Lung (tissue), 12 donors: ENCODE data around the gene INPP4B. TPM values are rescaled to one million over a fixed set of nuclear protein-coding genes. Genes with fewer than 3 reads are reported as not detected.

Experiments
- ATAC-seq: fragments of 200-7000 bp; cut with Tn5 transposase; one replicate; pipeline ENCODE4 v1.9.1; 2020; ENCODE audit warnings: moderate number of reproducible peaks; ENCODE audit not compliant: insufficient read depth, low FRiP score
- DNase-seq, 3 donors: peaks; one replicate each; pipeline ENCODE4 v3.0.0-alpha.2; 2013 to 2017
- H3K27ac ChIP-seq, 2 donors: one replicate each; pipeline ENCODE4 v1.5.1; 2013; ENCODE audit warnings: mild to moderate bottlenecking in 2 of 2, moderate library complexity in 2 of 2, control low read depth in 1 of 2, inconsistent platforms in 1 of 2, low read depth in 1 of 2, low read length in 1 of 2
- H3K27me3 ChIP-seq, 3 donors: one replicate each; pipeline ENCODE4 v1.5.1; 2013; ENCODE audit warnings: low read length in 2 of 3; ENCODE audit not compliant: control insufficient read depth in 3 of 3, insufficient read depth in 3 of 3
- H3K36me3 ChIP-seq, 4 donors: one replicate each; pipeline ENCODE4 v1.5.1; 2013; ENCODE audit warnings: low read length in 4 of 4, mild to moderate bottlenecking in 1 of 4, moderate library complexity in 1 of 4; ENCODE audit not compliant: control insufficient read depth in 4 of 4, insufficient read depth in 4 of 4
- H3K4me1 ChIP-seq, 5 donors: one replicate each; pipeline ENCODE4 v1.5.1; 2013; ENCODE audit warnings: low read length in 5 of 5, mild to moderate bottlenecking in 2 of 5, moderate library complexity in 1 of 5; ENCODE audit not compliant: control insufficient read depth in 5 of 5, insufficient read depth in 5 of 5
- H3K4me3 ChIP-seq: one replicate; pipeline ENCODE4 v1.5.1; 2013; ENCODE audit warnings: mild to moderate bottlenecking, control low read depth, moderate library complexity
- H3K9ac ChIP-seq, 2 donors: one replicate each; pipeline ENCODE4 v1.5.1; 2013; ENCODE audit warnings: low read length in 2 of 2, control low read depth in 1 of 2; ENCODE audit not compliant: insufficient read depth in 1 of 2
- H3K9me3 ChIP-seq, 4 donors: one replicate each; pipeline ENCODE4 v1.5.1; 2013; ENCODE audit warnings: low read length in 3 of 4, mild to moderate bottlenecking in 1 of 4, moderate library complexity in 1 of 4; ENCODE audit not compliant: control insufficient read depth in 4 of 4, insufficient read depth in 3 of 4
- CTCF ChIP-seq: IDR thresholded peaks from 2 replicates; pipeline ENCODE4 v1.5.1; 2012; ENCODE audit warnings: mild to moderate bottlenecking; ENCODE audit errors: control extremely low read depth, extremely low read depth
- WGBS, 2 donors: extraction: QIAGEN DNeasy Blood & Tissue Kit; methylation state at CpG; one replicate each; pipeline ENCODE4 v1.1.7; 2013; 5-methylcytosine and 5-hydroxymethylcytosine counted together
- polyA plus RNA-seq, 2 donors: library from polyadenylated mRNA; stranded (reverse); fragments of 200-250 nt; gene quantifications; one replicate each; pipeline ENCODE4 v1.2.1, GENCODE V29; 2013
- total RNA-seq, 2 donors: library from RNA; depleted of rRNA in 1 of 2; stranded (reverse); fragments of >200 nt in 1 of 2; gene quantifications; one replicate each; pipeline ENCODE4 v1.2.1, GENCODE V29; 2014 to 2021
- donor health status: control.
- donor health status: control.
- donor health status: Bipolar disorder and iron deficiency.
- donor health status: healthy.
- donor health status: DM: yes; HTN: yes; CAD: no.

INPP4B gene
- total and polyA plus RNA-seq, 4 donors = 2.4 to 32.6 (median 5.6) TPM

- Histone ChIP-seq H3K9me3 (no peaks in the 10 kb centered on the region), H3K36me3 (no peaks in the 10 kb centered on the region), H3K9ac (no peak overlapping the region), H3K27ac (no peak overlapping the region), H3K27me3 (no peaks in the 10 kb centered on the region), H3K4me3 (no peak overlapping the region), H3K4me1 (peaks cover 0 to 4% (median 0%) of the 10 kb centered on the region in 5 donors)
- no peak for ATAC-seq
- no peak for DNase-seq
- 77% methylated on average over 1 of the region's 1 CpG for WGBS, 2 donors
- TF ChIP-seq CTCF = no peak
Observed at GRCh38 chr4:142572071-142572470, 274.0 kb downstream of the INPP4B start.

- H3K4me3 ChIP-seq = no peak overlapping the region
- ATAC-seq (no peak), DNase-seq (peak in 2 of 3 donors; percentile 42)
- H3K36me3 ChIP-seq = no peaks in the 10 kb centered on the region
- H3K27me3 ChIP-seq = no peaks in the 10 kb centered on the region
- 33 to 35% methylated on average over 4 of the region's 4 CpGs for WGBS, 2 donors
- H3K27ac ChIP-seq = no peak overlapping the region
- TF ChIP-seq CTCF = no peak
- no peaks in the 10 kb centered on the region for H3K9me3 ChIP-seq
- peaks cover 0 to 4% (median 0%) of the 10 kb centered on the region in 5 donors for H3K4me1 ChIP-seq
- H3K9ac ChIP-seq = no peak overlapping the region
Observed at GRCh38 chr4:142567620-142568451, 278.3 kb downstream of the INPP4B start.

- DNase-seq = peak in 1 of 3 donors; percentile 16
- H3K9ac ChIP-seq = no peak overlapping the region
- H3K4me1 ChIP-seq = peaks cover 0 to 4% (median 0%) of the 10 kb centered on the region in 5 donors
- no peaks in the 10 kb centered on the region for H3K9me3 ChIP-seq
- no peaks in the 10 kb centered on the region for H3K27me3 ChIP-seq
- H3K36me3 ChIP-seq = no peaks in the 10 kb centered on the region
- 36 to 37% methylated on average over 5 of the region's 5 CpGs for WGBS, 2 donors
- no peak overlapping the region for H3K4me3 ChIP-seq
- no peak for TF ChIP-seq CTCF
- ATAC-seq = peak; percentile 15
- H3K27ac ChIP-seq = no peak overlapping the region
Observed at GRCh38 chr4:142567199-142567598, 278.9 kb downstream of the INPP4B start.
